DMS153 treated with DMSO at 0.1 percent for 48 hours (cell line): ENCODE results near the gene HMCN1.

Source experiments
- DNase-seq: peaks from one replicate; lab custom pipeline; 2025; ENCODE audit not compliant: unreplicated experiment; lab: John Stamatoyannopoulos, UW

The HMCN1 gene

GRCh38 chr1:186066411-186066810, 332.2 kb downstream of the HMCN1 start:
- DNase-seq, result no peak

- DNase-seq, result no peak
These were observed 339.5 kb downstream of the HMCN1 start for GRCh38 chr1:186073697-186074096.

GRCh38 chr1:186076006-186076405, 341.8 kb downstream of the HMCN1 start:
- no peak for DNase-seq

GRCh38 chr1:186078245-186078644, 344.1 kb downstream of the HMCN1 start:
- no peak for DNase-seq

GRCh38 chr1:186079084-186079684, 345.0 kb downstream of the HMCN1 start:
- no peak for DNase-seq

GRCh38 chr1:186082235-186082937, 348.2 kb downstream of the HMCN1 start:
- peak; percentile 100 for DNase-seq

GRCh38 chr1:186086583-186086982, 352.4 kb downstream of the HMCN1 start:
- no peak for DNase-seq

GRCh38 chr1:186089940-186090339, 355.7 kb downstream of the HMCN1 start:
- no peak for DNase-seq

- no peak for DNase-seq
These were observed 357.1 kb downstream of the HMCN1 start for GRCh38 chr1:186091222-186091720.

- peak; percentile 77 for DNase-seq
These were observed 359.2 kb downstream of the HMCN1 start for GRCh38 chr1:186093437-186093836.

GRCh38 chr1:186094172-186094571, 360.0 kb downstream of the HMCN1 start:
- DNase-seq, result no peak

- DNase-seq, result no peak
These were observed 365.3 kb downstream of the HMCN1 start for GRCh38 chr1:186099336-186100104.

- DNase-seq, result no peak
These were observed 367.9 kb downstream of the HMCN1 start for GRCh38 chr1:186102107-186102506.

GRCh38 chr1:186102547-186103148, 368.5 kb downstream of the HMCN1 start:
- no peak for DNase-seq

GRCh38 chr1:186104459-186104858, 370.3 kb downstream of the HMCN1 start:
- no peak for DNase-seq

- no peak for DNase-seq
These were observed 378.1 kb downstream of the HMCN1 start for GRCh38 chr1:186112280-186112679.

- DNase-seq, result no peak
These were observed 379.3 kb downstream of the HMCN1 start for GRCh38 chr1:186113461-186113860.

- DNase-seq, result no peak
These were observed 384.5 kb downstream of the HMCN1 start for GRCh38 chr1:186118724-186119123.

- no peak for DNase-seq
These were observed 388.6 kb downstream of the HMCN1 start for GRCh38 chr1:186122837-186123236.

GRCh38 chr1:186125035-186125434, 390.8 kb downstream of the HMCN1 start:
- DNase-seq, result no peak

- no peak for DNase-seq
These were observed 391.3 kb downstream of the HMCN1 start for GRCh38 chr1:186125511-186125910.
